Stimulated activated CD4-positive, alpha-beta T cell treated with anti-CD3 and anti-CD28 coated beads, Interleukin-4, amount 100 ng/mL, for 4 hours (primary cell): ENCODE results near the gene PSAT1.
A peak's percentile ranks its signal among the peaks of the same experiment; 100 is the strongest.

Source experiments
- DNase-seq, 2 experiments: peaks; one replicate each; pipeline ENCODE4 v3.0.0-alpha.2; 2020

Gene PSAT1

GRCh38 chr9:78294290-78295176 is 2.4 kb upstream of the PSAT1 start:
- no peak for DNase-seq

- no peak for DNase-seq
These were observed 1.7 kb upstream of the PSAT1 start for GRCh38 chr9:78295177-78295575.

DNA sequence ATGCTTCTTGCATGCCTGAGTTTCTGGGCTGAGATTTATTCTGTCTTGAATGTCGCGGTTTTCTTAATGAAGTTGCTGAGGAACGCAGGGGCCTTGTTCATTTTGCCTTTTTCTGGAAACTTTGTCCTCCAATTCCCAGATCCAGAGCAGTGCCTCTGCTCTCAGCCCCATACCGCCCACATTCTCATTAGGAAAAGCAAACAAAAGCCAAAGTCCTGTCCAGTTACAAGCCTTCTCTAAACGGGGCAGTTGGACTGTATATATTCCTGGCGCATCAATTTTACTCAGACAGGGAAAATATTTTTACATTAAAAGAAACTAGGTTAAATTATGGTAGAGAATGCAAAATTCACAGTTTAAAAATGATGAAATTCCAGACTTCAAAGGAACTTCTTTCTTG is 1.2 kb upstream of the PSAT1 start:
- no peak for DNase-seq

DNA sequence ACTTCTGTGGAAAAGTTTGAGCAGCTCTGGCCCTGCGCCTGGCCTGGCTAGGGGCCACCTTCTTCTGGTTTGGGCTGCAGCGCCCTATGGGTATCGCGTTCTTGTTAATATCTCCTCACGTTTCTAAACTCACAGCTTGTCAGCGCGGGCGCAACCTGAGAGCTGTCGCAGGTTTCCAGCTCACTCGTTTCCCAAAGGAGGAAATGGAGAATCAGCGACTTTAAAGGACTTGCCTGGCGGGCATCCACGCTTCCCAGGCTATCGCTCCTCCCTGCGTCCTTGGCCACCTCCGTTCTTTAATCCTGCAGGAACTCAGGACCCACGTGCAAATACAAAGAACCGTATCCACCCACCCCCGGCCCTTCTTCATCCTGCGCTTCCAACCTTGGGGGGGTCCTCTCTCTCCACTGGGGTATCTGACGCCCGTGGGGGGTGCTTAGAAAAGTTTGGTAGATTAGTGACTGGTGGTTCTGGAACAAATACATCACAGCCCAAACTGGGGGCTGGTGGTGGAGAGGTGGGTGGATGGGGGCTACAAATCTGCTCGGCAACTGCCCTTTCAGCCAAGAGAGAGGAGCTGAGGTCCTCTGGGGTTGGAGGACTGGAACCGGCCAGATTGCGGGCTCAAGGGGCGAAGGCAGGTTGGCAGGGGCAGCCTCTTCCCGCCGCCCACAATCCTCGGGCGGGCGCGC is 578 bp upstream of the PSAT1 start:
- DNase-seq, result peak in 1 of 2 experiments; percentile 6

GRCh38 chr9:78297672-78297961 is 692 bp downstream of the PSAT1 start:
- no peak for DNase-seq

- DNase-seq, result peak; percentile 11 to 20
These were observed 1.3 kb downstream of the PSAT1 start for GRCh38 chr9:78298046-78298765.

DNA sequence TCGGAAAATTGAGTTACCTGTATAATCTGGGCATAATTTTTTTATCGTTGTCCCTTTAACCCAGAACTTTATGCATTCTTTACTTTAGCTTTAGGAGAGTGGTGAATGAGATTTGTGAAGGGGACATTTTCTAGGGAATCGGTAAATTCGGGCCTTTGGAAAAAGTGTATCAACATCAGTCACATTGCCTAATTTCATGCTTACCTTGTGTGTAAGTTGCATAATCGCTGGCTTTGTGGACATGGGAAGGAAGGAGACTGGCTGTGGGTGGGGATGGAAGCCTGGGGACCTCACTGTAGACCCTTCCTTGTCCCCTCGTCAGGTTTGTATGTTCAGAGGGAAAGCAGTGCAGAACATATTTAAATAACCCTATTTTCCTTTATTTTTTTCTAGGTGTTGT is 3.3 kb downstream of the PSAT1 start:
- no peak for DNase-seq

DNA sequence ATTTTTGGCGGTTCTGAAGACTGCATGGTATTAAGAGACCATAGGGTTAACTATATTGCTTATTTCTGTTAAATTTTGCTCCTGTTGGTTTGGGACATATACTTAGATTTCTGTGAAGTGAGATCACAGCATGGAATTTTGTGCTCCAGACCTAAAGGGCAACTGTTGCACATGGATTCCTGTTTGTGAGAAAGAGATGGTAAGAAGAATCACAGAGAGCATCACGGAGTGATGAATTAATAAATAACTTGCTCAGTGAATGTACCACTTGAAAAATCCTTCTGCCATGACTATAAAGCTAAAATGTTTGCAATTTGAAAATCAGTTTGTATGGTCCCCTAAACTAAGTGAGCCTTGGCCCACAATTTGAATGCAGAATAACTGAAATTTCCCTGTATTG is 4.5 kb downstream of the PSAT1 start:
- DNase-seq, result no peak

- no peak for DNase-seq
These were observed 6.6 kb downstream of the PSAT1 start for GRCh38 chr9:78303377-78304062.

- DNase-seq, result no peak
These were observed 7.4 kb downstream of the PSAT1 start for GRCh38 chr9:78304357-78304756.

DNA sequence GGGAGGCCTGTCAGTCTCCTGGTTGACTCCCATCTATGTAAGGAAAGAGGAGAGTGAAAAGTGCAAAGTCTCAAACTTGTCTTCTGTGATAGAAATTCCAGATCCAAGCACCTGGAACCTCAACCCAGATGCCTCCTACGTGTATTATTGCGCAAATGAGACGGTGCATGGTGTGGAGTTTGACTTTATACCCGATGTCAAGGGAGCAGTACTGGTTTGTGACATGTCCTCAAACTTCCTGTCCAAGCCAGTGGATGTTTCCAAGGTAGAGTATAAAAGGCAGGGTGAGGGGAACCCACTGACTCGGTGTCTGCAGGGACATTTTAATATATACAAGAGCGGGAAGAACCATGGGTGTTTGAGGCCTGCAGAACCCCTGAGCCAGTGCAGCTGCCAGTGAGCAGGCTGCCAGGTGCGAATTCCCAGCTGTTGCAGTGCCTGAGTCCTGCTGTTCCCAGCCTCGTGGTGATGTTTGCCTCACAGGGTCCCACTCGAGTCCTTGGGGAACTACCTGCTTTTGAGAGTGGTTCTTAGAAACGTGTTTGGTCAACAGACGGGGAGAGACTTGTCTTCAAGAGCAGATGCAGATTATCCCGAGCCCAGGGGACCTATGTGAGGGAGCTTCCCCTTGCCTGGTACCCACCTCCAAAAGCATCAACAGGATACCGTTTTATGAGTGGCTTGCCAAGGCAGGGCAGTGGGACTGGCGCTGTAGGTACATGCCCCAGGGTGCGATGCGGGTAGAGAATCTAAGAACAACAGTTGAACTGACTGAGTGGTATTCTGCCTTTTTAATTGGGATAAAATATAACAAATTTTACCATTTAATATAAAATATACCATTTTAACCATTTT is 9.5 kb downstream of the PSAT1 start:
- no peak for DNase-seq

DNA sequence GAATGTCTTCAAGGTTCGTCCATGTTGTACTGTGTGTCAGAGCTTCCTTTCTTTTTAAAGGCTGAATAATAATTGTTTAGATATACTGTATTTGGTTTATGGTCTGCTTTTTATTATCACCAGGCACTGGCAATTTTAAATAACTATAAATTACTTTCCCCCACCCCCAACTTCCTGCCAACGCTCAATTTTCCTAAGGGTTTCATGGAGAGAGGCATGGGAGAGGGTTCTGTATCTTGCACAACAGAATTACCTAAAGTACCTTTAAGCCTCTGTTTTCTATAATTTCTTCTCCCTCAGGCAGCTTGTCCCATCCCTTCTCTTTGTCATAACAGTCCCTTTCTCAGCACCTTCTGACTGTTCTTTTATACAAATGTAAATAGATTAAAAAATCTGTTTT is 10.4 kb downstream of the PSAT1 start:
- no peak for DNase-seq

DNA sequence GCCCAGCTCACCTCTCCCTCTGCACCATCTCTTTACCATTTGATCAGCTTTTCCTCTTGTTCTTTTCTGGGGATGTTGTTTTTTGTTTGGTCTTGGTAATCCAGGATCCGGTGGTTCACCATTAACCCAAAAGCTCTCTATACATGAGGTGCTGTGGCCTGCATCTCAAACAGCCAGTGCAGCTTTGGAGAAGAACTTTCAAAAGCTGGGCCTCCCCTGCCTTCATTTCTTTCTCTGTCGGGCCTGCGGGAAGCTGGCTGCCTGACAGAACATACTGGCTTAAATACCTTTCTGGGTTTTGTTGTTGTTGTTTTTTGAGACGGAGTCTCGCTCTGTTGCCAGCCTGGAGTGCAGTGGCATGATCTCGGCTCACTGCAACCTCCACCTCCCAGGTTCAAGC is 12.1 kb downstream of the PSAT1 start:
- DNase-seq, result no peak

DNA sequence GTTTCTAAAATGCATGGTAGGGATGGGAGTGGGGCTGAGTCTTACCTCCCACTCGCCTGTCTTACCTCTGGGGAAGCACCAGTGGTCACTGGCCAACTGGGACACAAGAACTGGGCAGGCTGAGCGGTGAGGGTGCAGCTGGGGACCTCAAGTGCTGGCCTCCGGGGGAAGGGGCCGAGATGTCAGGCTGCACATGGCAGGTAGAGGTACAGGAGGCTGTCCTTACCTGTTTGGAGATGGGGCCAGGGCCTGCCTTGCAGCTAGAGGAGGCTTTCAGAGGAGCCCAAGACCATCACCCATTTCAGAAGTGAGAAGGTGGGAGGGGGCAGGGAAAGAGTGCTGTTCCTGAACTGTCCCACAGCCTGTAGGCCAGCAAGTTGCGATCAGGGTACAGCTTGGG is 14.2 kb downstream of the PSAT1 start:
- DNase-seq, result no peak

GRCh38 chr9:78311886-78312524 is 15.1 kb downstream of the PSAT1 start:
- DNase-seq, result no peak

DNA sequence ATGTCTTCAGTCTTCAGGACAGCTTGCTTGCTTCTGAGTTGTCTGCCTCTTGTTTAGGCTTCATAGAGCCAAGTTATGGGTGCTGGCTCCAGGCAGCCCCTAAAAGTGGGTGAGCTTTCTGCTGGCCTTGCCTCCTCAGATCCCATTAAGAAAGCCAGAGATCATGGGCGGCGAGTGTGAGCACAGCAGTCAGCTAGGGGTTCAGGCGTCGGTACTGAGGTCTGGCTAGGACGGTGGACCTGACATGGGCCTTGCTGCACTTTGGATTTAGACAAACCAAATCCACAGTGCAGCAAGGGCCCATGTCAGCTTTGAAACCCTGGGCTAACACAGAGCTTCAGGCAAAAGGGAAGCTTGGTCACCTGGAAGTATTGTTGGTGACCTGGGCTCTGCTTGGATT is 17.6 kb downstream of the PSAT1 start:
- DNase-seq, result no peak

DNA sequence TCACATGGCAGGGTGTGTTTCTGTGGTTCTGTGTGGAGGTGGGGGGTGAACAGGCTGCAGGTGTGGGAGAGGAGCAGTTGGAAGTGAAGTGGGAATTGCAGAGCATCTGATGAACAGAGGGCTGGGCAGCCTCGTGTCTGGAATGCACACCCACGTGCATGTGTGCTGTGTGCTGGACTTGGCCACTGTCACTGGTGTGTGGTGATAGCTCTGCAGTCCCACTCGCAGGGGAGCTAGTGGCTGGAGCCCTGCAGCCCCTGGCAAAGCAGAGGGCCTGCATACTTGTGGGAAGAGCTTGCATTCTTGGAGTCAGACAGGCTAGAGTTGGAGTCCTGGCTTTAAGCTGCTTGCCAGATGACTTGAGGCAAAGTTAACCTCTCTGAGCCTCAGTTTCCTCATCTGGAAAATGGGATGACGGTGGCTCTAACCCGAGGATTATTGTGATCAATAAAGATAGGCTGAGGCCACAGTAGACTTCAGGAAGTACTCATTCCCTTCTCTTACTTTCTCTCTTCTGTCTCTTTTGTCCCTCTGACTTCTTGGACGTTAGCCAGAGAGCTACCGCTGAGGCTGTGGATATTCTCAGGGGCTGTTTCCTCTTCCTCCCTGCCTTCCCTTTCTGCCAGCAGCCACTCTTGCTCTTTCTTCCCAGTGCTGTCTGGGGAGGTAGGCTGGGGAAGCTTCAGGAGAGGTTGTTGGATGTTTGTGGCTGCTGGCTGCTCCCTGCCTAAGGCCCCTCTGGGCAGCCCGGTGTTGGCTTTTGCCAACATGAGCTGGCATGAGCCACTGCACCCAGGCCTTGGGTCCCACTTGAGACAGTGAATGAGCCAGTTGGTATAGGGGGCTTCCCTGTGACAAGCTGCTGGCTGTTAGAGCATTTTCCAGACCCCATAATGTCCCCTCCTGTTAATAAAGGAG is 18.3 kb downstream of the PSAT1 start:
- DNase-seq, result no peak

GRCh38 chr9:78316166-78316892 is 19.4 kb downstream of the PSAT1 start:
- no peak for DNase-seq

DNA sequence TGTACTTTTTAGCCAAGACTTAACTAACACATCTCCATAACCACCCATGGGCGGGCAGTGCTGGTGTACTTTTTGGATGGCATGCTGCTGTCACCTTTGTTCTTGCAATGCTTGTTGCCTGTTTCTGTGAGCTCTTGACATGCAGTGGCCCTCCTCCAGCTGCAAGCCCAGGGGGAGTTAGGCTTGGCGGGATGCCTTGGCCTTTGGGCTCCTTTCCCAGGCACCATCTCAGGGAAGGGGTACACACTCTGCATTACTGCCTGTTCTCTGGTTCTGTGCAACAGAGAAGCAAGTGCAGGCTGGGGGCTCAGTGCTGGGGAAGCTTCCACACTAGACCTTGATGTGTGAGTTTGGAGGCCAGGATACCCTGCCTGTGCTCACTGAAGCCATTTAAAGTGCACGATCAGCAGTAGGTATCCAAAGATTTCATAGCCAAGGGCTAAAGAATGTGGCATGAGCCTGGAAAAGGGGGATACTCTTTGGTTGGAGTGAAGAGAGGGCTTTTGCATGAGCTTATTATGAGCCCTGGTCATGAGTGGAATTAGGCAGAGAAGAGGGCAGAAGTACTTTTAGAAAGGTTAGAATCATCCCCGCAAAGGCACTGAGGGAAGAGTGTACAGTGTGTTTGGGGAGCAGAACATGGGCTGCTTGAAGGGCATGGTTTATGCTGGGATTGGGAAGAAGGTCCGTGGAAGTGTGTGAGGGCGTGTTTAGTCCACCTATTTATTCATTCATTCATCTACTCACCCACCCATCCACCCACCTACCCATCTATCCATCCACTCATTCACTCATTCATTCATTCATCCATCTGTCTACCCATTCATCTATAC is 22.5 kb downstream of the PSAT1 start:
- DNase-seq, result no peak
